GM19452 (cell line): ENCODE data around the gene KARS1.
"Not testable (repeated sequence)": the region's sequence is repeated elsewhere in the genome, so short reads cannot be mapped to it uniquely, and the experiment has no call there.

Source experiments
- ATAC-seq: cut with Tn5 transposase; IDR thresholded peaks from one replicate; pipeline ENCODE4 v1.9.1; 2021; ENCODE audit not compliant: unreplicated experiment

KARS1 gene

DNA sequence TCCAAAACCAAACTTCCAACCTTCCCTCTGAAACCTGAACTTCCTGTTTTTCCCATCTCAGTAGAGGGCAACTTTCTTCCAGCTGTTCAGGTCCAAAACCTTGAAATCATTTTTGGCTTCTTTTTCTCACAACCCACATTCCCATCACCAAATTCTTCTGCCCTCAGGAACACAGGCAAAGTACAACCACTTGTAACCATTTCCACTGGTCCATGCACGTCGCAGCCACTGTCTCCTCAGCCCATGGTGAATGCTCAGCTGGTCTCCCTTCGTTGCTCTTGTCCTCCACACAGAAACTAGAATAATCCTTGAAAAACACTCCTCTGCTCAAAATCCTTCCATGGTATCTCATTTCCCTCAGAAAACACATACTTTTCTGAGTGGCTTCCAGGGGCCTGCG, 20.7 kb downstream of the KARS1 start:
- no peak for ATAC-seq

DNA sequence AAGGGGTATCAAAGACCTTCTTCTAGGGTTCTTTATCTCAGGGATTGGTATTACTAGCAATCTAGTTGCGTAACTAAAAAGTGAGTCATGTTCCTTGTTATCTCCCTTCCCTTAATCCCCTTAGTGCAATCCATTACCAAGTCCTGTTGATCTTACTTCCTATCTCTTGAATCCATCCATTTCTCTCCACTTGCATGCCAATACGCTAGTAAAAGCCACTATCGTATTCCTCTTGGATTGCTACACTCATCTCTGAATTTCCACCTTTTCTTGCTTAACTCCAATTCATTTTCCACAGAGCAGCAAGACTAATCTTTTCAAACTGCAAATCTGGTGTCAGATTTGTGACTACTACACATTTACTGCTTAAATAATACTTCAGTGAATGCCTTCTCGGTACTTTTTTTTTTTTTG, 22.5 kb downstream of the KARS1 start:
- no peak for ATAC-seq

DNA sequence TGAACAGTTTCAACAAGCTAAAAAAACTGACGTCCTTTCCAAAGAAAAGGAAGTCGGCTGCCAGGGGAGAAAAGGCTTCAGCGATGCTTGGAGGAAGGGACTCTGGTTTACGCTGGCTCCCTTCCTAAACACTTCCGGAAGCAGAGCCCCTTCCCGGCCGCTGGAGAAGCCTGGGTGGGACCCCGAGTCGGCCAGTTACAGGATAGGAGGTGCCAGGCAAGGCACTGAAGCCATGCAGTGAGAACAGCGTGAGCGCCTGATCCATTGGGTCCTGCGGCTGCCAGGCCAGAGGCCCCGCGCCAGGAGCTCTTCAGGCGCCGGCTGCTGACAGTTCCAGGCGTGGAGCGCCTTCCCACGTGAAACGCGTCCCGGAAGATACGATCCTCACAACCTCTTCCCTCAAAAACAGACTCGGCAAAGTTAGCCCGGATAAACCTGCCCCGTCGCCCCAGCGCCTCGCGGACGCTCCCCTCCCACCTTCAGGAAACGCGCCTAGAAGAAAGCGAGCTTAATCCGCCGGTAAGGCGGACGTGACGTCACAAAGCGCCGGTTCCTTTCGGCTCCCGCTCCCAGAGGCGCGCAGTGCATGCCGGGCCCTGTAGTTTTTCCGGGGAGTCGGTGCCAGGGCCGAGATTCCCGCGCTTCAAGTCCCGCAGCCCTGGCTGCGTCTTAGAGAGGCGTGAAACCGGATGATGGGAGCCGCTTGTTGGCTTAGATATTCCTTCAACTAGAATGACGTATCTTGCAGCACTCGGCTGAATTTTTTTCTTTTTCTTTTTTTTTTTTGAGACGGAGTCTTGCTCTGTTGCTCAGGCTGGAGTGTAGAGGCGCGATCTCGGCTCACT, 24.5 kb downstream of the KARS1 start, which contains the start of gene ADAT1:
Gene ADAT1 (minus strand): TSS at position 521 of the 845 bp plus-strand sequence. CDS start 2,482 bp downstream, outside the sequence.
- peak; percentile 94 for ATAC-seq

DNA sequence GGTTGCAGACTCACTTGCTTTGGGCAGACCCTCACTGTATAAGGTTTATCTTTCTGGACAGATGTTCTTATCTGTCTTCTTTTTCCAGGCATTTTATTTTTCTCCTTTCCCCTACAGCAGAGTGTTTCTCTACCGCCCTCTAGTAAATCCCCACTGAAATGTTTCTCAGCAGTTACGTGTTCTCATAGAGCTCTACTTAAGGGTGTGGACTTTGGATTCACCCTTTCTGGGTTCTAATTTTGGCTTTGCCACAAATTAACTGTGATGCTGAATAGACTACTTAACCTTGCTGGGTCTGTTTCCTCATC, 26.3 kb downstream of the KARS1 start:
- ATAC-seq = no peak

DNA sequence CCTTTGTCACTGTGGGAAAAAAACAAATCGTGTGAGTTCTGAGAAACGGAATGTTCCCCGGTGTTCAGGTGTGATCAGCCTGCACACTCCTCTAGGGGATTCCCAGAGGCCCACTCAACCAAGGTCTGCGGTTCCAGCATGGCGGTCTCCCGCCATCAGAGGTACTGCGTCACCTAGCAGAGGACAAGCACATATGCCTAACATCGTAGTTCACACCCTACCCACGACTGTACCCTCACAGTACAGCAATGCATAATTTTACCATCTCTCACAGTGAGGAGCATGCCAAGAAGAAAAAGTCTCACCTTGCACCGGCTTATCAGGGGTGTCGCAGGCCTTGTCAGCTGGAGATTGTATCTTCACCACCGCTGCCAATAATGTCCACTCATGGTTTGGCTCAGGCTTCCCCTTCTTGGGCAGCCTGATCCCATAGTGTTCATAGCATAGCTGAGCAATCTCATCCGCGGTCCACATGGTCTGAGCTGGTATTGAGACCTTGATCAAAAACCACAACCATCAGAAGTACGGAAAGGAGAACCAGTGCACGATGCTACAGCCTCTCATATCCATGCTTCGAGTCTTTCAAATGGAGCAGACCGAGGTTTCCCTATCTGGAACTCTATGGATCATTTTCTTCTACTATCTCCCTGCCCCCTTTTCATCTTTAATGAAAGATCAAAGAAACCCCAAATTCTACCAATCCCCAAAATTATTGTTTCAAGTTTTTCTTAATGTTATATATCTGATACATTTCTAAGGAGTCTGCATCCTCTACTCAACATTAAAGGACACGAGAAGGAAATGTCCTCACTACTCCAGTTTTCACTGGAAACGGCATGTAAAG, 26.9 kb downstream of the KARS1 start:
- ATAC-seq = no peak

DNA sequence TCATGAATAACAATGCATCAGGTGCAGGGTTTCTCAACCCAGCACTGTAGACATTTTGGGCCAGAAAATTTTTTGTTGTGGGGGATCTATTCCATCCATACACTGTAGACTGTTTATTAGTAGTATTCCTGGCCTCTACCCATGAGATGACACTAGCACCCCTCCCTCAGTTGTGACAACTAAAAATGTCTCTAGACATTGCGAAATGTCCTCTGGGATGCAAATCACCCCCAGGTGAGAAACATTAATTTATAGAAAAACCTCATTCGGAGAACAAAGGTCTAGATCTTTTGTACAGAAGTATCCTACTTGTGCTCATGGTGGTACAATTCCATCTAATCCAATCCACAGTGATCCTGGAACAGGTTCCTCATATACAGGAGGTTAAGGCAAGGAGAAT, 28.7 kb downstream of the KARS1 start:
- no peak for ATAC-seq

DNA sequence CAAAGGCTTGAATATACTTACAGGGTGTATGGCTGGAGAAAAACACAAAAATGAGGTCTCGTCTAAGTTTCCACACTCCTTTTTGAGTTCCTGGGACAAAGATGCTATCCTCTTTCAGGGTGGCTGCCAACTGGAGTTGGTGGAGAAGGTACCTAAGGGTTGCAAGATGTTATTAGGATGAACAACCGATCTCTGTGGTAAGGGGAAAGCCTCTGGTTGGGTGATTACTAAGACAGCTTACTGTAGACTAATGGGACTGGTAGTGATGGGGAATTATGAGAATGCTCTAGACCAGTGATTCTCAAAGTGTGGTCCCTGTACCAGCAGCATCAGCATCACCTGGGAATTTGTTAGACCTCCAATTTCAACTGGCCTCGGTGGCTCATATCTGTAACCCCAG, 30.3 kb downstream of the KARS1 start:
- no peak for ATAC-seq

DNA sequence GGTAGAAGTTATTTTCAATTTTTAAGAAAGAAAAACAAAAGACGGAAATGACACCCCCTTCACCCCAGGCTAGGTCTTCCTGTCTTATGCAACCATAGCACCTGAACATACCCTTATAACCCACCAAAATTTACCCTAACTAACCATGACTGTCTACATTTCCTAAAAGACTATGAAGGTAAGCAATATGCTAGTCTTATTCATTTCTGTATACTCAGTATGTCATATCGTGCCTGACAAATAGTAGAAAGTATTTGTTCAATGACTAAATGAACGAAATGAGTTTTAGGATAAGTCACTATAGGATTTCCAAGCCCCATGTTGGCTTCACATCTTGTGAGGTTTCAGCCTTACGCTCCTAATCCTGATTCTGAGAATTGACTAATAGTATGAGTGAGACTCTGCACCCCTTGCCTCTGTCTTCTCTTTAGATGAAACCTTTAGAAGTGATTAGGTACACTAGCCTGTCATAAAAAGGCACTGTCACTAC, 30.9 kb downstream of the KARS1 start:
- no peak for ATAC-seq

DNA sequence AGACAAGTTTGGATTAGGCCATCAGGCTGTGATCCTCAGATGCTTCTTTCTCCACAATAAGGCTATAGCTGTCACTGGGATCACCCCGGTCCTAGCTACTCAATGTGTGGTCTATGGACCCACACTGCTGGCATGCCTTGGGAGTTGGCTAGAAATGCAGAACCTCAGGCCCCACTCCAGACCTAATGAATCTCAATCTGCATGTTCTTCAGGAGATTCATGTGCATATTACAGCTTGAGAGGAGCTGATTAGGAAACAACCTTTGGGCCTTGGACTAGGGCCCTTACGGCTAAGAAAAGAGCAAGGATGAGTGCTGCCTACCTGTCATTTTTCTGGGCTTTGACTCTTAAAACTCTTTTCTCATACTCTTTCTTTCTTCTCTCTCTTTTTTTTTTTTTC, 31.8 kb downstream of the KARS1 start:
- ATAC-seq = no peak

DNA sequence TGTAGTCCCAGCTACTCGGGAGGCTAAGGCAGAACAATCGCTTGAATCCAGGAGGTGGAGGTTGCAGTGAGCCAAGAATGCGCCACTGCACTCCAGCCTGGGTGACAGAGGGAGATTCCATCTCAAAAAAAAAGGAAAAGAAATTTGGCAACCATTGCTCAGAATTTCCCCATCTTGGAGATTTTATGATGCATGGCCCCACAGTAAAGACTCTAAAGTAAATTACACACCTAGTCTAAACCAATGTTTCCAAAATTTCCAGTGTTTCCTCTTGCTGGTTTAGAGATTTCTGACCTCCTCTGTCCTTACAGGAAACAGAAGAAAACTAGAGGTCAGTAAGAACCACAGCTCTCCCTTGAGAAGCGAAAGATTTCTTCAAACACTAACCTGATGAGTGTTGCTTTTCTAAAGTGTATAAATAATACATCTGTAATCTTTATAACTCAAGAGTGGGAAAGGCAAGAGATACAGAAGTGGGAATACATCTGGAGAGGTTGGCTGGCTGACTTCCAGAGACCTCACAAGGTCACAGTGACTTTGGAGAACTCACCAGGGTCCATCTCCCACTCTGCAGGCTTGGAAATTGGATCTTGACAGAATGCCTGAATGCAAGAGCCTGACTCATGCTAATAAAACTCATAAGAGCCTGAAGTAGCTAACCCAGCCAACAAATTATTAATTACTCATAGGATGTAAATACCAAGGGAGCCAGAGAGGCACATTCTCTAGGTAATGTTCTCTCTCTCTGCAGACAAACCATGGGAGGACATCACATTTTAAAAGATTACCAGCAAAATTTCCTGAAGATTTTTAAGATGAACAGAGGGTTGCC, 33.2 kb downstream of the KARS1 start:
- ATAC-seq = no peak

DNA sequence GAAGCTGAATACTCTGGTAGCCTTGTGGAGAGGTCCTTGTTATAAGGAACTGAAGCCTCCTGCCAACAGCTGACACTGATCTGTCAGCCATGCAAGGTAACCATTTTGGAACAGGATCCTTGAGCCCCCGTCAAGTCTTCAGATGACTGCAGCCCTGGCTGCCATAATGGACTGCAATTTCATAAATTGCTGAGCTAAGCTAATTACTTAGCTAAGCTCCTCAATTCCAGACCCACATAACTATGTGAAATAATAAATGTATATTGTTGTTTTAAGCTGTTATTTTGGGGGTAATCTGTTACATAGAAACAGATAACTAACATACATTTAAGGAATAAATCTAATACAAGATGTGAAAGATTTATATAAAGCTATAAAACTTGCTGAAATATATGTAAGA, 41.0 kb downstream of the KARS1 start:
- ATAC-seq = no peak

DNA sequence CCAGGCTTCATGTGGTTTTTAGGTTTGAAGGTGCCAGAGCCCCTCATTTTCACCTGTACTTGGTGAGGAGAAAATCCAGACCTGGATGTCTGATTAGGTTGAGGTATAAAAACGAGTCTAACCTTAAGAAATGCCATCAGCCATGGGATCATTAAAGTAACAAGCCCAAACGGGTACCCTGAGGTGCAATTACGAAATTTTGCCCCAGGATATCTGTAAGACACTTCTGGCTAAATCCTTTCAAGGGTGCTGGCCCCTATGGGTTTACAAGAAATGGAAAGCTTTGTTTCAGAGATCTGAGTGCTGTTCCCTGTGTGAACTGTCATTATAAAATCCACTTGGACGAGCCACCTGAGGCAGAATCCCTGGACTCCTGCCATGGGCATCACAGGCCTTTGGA, 44.2 kb downstream of the KARS1 start:
- ATAC-seq = no peak

DNA sequence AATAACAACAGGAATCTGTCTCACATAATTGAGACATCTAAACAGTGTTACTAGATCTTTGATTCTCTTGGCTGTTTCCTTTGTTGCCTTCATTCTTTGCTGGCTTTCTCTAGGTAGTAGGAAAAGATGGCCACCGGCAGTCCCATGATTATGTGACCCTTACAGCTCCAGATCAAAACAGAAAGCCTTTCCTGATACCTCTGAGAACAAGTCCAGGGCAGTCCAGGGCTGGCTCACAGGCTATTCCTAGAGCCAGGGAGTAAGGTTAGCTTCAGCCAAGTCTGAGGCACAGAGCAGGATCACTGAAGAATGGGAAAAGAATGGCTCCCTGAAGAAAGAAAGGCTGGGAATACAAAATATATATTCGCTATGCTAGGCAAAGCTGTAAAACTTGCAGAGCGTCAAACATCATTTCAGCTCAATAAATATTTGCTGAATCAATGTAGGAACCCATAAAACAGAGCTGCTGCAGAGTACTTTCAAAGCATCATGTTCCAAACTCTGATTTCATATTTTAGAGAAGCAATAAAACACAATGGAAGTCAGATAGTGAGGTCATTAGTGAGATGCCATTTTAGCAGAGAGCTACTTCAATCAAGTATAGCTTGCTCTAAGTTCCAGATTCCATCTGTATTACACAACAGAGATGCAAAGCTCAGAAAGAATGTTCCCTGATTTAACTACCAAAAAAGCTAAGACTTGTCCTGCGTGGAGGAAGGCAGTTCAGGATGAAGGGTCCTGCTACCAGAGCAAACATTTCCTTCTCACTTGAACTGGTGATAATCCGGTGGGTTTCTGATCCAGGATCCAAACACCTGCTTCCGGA, 47.8 kb downstream of the KARS1 start:
- ATAC-seq = no peak

DNA sequence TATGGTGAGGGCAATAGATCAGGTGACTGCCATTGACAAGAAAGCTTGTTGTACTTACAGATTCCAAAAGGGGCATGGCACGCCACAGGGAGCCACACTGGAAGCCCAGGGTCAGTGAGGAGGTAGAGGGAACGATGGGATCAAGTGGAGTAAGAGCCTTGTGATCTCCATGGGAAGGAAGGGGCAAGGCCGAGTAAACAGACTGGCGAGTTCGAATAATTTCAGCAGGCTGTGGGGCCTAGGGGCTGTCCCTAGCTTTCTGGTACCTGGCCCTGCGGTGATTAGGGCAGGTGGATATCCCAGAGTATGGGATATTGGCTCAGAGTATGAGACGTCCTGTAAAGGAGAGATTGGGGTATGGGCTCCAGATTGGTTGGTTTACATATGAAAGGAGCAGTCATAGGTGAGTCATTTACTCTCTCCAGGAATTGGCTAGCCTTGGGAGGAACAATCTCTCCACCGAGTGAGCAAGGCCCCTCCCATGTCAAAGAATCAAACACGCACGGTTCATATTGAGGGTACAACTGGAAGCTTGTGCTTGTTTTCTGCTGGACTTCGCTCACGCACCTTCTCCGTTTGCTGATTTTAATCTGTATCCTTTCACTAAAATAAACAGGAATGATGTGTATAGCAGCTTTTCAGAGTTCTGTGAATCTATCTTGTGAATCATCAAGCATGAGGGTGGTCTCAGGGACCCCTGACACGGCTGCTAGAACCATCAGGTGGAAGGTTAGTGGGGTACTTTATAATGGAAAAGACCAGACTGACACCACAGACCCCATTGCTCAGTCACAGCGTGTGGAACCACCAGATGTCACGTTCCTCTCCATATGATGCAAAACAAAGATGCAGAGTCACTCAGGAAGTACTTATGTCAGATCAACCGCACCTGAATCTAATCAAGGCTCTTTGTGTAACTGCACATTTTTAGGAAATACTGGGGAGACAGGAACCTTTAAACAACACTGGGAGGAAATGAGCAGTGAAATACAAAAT, 53.3 kb downstream of the KARS1 start:
- ATAC-seq = no peak

DNA sequence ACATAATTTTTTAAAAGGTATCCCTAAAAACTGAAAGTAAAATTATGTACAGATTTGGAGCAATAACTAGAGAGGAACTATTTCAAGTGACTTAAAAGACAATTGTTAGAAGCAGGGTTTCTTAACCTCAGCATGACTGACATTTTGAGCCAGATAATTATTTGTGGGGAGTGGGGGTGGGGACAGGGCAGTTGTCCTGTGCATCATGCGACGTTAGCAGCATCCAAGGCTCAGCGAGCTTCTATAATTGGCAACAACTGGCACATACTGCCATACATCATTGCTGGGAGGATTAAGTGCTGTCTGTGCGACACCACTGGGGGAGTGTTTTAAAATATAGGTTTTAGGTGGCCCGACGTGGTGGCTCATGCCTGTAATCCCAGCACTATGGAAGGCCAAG, 54.2 kb downstream of the KARS1 start:
- ATAC-seq = no peak

DNA sequence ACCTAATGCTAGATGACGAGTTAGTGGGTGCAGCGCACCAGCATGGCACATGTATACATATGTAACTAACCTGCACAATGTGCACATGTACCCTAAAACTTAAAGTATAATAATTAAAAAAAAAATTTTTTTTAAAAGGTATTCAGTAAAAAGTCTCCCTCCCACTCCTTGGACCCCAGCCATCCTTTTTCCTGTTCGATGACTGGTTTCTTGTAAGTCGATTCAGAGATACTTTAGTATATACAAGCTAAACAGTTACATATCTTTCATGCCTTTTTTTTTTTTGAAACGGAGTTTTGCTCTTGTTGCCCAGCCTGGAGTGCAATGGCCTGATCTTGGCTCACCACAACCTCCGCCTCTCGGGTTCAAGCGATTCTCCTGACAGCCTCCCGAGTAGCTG, 55.5 kb downstream of the KARS1 start:
- not testable (repeated sequence) for ATAC-seq

DNA sequence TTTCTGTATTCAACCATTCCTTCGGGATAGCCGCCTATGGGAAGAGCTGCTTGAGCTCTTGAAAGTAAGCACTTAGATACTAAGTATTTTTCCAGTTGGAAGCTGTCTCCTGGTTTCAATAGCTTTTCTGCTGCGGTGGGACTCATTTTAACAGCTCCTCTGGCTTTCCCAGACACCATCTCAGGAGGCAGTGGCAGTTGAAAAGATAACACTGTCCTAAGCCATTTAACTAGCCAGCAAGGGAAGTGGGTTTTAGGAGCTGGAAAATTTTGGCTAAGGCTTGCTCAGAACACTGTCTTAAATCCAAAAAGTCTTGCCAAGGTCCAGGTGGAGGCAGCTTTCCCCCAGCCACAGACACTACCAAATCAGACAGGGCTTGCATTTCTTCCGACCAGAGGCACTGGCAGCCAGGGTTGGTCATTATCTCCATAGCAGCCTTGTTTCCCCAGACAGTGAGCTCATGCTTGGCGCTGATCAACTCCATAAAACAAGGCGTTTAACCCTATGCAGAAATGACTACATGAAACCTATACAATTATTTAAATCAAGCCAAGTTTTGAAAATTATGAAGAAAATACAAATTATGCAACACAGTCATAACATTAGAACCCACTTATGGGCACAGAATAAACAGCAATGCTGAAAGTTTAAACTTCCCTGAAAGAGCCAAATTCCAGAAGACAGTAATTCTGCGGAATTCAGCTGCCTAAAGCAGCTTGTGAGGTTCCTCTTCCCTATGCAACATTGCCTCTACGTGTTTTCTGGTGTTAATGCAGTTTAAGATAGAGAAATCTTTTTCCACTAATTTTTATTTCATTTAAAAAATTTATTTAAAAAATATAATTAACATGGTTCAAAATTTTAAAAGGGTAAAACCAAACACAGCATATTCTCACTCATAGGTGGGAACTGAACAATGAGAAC, 56.3 kb downstream of the KARS1 start:
- ATAC-seq = no peak

DNA sequence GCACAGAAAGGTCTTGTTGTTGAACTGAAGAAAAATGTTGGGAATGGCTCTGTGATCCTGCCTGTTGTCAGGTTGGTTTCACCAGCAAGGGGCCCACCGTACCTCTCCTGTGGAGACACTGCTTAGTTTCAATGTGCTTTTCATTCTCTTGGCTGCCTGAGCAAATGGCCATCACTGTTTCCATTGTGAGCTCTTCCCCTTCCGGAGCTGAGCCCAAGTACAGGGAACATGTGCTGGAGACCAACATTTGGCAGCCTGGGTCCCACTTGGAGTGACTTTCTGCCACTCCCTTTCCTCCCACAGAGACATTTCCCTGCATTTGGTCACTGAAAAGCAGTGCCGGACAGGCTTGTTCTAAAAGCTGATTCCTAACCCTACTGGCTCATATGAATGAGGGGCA, 58.2 kb downstream of the KARS1 start:
- ATAC-seq = no peak
